OCI-LY7 (cell line): ENCODE results near the gene EEF1B2. TPM values are rescaled to one million over a fixed set of nuclear protein-coding genes. Genes with fewer than 3 reads are reported as not detected.
A peak's percentile ranks its signal among the peaks of the same experiment; 100 is the strongest.
"Not testable (repeated sequence)": the region's sequence is repeated elsewhere in the genome, so short reads cannot be mapped to it uniquely, and the experiment has no call there.

ENCODE experiments used
- BruUV-seq: library from RNA; stranded (reverse); fragments of 400-500 nt; replicated peaks from 2 replicates; lab custom pipeline; 2021; lab: Mats Ljungman, UMichigan
- CTCF ChIA-PET: fragments of 300-600 bp; sonication (Branson Sonifier 250); formaldehyde crosslinking; loops from one replicate; lab custom pipeline; 2022; ENCODE audit warnings: antibody characterized with exemption; ENCODE audit not compliant: unreplicated experiment; lab: Charles Lee
- POLR2A ChIA-PET: fragments of 300-600 bp; sonication (Branson Sonifier 250); formaldehyde crosslinking; loops from one replicate; lab custom pipeline; 2022; ENCODE audit warnings: antibody characterized with exemption; lab: Charles Lee
- DNase-seq: peaks from one replicate; pipeline ENCODE4 v3.0.0-alpha.2; 2015; ENCODE audit warnings: low spot score
- H2AFZ ChIP-seq: fragments of 200-600 bp; sonication (generic), shearing (Covaris generic); 2 replicates; pipeline ENCODE4 v1.6.1; 2014; ENCODE audit warnings: mild to moderate bottlenecking, antibody characterized with exemption, low read length, moderate library complexity
- H3K27ac ChIP-seq: fragments of 200-600 bp; sonication (generic); 2 replicates; pipeline ENCODE4 v1.5.1; 2014; ENCODE audit warnings: mixed run types, low read depth, mild to moderate bottlenecking, moderate library complexity, low read length, inconsistent platforms; ENCODE audit not compliant: poor library complexity, severe bottlenecking
- H3K36me3 ChIP-seq: fragments of 200-600 bp; sonication (generic); 2 replicates; pipeline ENCODE4 v1.6.1; 2014; ENCODE audit warnings: mild to moderate bottlenecking, antibody characterized with exemption, low read length, moderate library complexity, mixed read lengths; ENCODE audit not compliant: insufficient read depth
- H3K4me1 ChIP-seq: fragments of 200-600 bp; sonication (generic); 2 replicates; pipeline ENCODE4 v1.5.1; 2014; ENCODE audit warnings: mild to moderate bottlenecking, low read length; ENCODE audit not compliant: insufficient read depth, poor library complexity, severe bottlenecking
- H3K4me2 ChIP-seq: fragments of 200-600 bp; sonication (generic); 2 replicates; pipeline ENCODE4 v1.6.1; 2014; ENCODE audit warnings: mild to moderate bottlenecking, low read length
- H3K4me3 ChIP-seq: fragments of 200-600 bp; sonication (generic); 2 replicates; pipeline ENCODE4 v1.5.1; 2014; ENCODE audit warnings: mild to moderate bottlenecking, low read depth, low read length; ENCODE audit not compliant: poor library complexity, severe bottlenecking
- H3K79me2 ChIP-seq: fragments of 200-600 bp; sonication (generic); 2 replicates; pipeline ENCODE4 v1.6.1; 2016; ENCODE audit warnings: low read depth, mild to moderate bottlenecking, low read length, moderate library complexity, mixed read lengths; ENCODE audit not compliant: insufficient read depth
- H3K9me2 ChIP-seq: fragments of 200-600 bp; sonication (generic); 2 replicates; pipeline ENCODE4 v1.6.1; 2016; ENCODE audit warnings: mild to moderate bottlenecking, low read length, mixed read lengths; ENCODE audit not compliant: insufficient read depth
- H3K9me3 ChIP-seq: fragments of 200-600 bp; sonication (generic); 2 replicates; pipeline ENCODE4 v1.6.1; 2014; ENCODE audit warnings: mild to moderate bottlenecking, mixed run types, low read length, mixed read lengths
- H4K20me1 ChIP-seq: fragments of 200-600 bp; sonication (generic); 2 replicates; pipeline ENCODE4 v1.6.1; 2014; ENCODE audit warnings: mild to moderate bottlenecking, antibody characterized with exemption, low read length, moderate library complexity, mixed read lengths; ENCODE audit not compliant: insufficient read depth
- CTCF ChIP-seq: fragments of 200-600 bp; sonication (generic); conservative IDR thresholded peaks from 2 replicates; pipeline ENCODE4 v1.5.1; 2014; ENCODE audit warnings: mild to moderate bottlenecking, antibody characterized with exemption, low read length, moderate library complexity, mixed read lengths
- EZH2phosphoT487 ChIP-seq: fragments of 200-600 bp; sonication (generic); IDR thresholded peaks from 2 replicates; pipeline ENCODE4 v1.6.1; 2018; ENCODE audit warnings: low read depth, borderline replicate concordance, mild to moderate bottlenecking, mixed run types, antibody characterized with exemption, low read length, moderate library complexity, mixed read lengths
- intact Hi-C: fragments of 100-400 bp; cut with micrococcal nuclease; formaldehyde crosslinking; loops from one replicate; pipeline ENCODE4 v1.10.0; 2022; ENCODE audit not compliant: unreplicated experiment
- total RNA-seq, 2 experiments: library from RNA; depleted of rRNA in 1 of 2; stranded (reverse); fragments of >200 nt in 1 of 2; shearing (Covaris generic) in 1 of 2; gene quantifications; 2 replicates each; pipeline ENCODE4 v1.2.3, GENCODE V29; 2014 to 2022

The EEF1B2 gene
- total RNA-seq, 2 experiments from 2014 or later, result 1,084 to 1,168 TPM

GRCh38 chr2:206160807-206161179, 1.1 kb downstream of the EEF1B2 start:
- intact Hi-C loops, result no loop called here
- Histone ChIP-seq H4K20me1 (peaks cover 12% of the 10 kb centered on the region; the same call in 1 of the 2 replicates), H3K79me2 (peaks cover 77% of the 10 kb centered on the region), H2AFZ (no peak overlapping the region), H3K4me2 (peak overlapping the region; percentile 99), H3K4me3 (peak overlapping the region; percentile 96), H3K27ac (peak overlapping the region; percentile 75), H3K9me2 (no peaks in the 10 kb centered on the region), H3K36me3 (peaks cover 73% of the 10 kb centered on the region), H3K9me3 (no peaks in the 10 kb centered on the region; the same call in 1 of the 2 replicates), H3K4me1 (peaks cover 44% of the 10 kb centered on the region)
- CTCF ChIA-PET, result interaction anchor here (1.0 kb wide), 1 partner anchor 99 kb away, joined by 3 read pairs; no protein-coding TSS in a partner anchor
- DNase-seq, result peak; percentile 15
- TF ChIP-seq EZH2phosphoT487 (no peak), CTCF (no peak)
- no TSS peak for BruUV-seq
- POLR2A ChIA-PET, result interaction anchor here (0.6 to 1.9 kb wide), 9 partner anchors 12 to 406 kb away, joined by 3 to 8 read pairs (median 4); no protein-coding TSS in a partner anchor

GRCh38 chr2:206162401-206162800, 2.7 kb downstream of the EEF1B2 start:
- H3K9me2 ChIP-seq, CTCF ChIA-PET, H2AFZ ChIP-seq, H3K9me3 ChIP-seq, BruUV-seq, DNase-seq, intact Hi-C loops: not testable (repeated sequence)
- peaks cover 66% of the 10 kb centered on the region for H3K36me3 ChIP-seq
- H3K27ac ChIP-seq, result peak overlapping the region; percentile 16
- POLR2A ChIA-PET, result interaction anchor here (0.7 to 1.5 kb wide), 5 partner anchors 93 to 118 kb away, joined by 3 to 4 read pairs (median 4); no protein-coding TSS in a partner anchor
- H3K79me2 ChIP-seq, result peaks cover 61% of the 10 kb centered on the region
- peak overlapping the region; percentile 96 for H3K4me3 ChIP-seq
- H3K4me2 ChIP-seq, result peak overlapping the region; percentile 99
- peaks cover 12% of the 10 kb centered on the region; the same call in 1 of the 2 replicates for H4K20me1 ChIP-seq
- peaks cover 37% of the 10 kb centered on the region for H3K4me1 ChIP-seq

- CTCF ChIA-PET, result no interaction called here
- peaks cover 52% of the 10 kb centered on the region for H3K79me2 ChIP-seq
- H3K4me2 ChIP-seq, result peak overlapping the region; percentile 27
- H3K27ac ChIP-seq, result no peak overlapping the region
- H3K9me2 ChIP-seq, result no peaks in the 10 kb centered on the region
- no peak overlapping the region for H2AFZ ChIP-seq
- peaks cover 12% of the 10 kb centered on the region; the same call in 1 of the 2 replicates for H4K20me1 ChIP-seq
- intact Hi-C loops, result no loop called here
- POLR2A ChIA-PET, result interaction anchor here (1.6 kb wide), 1 partner anchor 96 kb away, joined by 4 read pairs; no protein-coding TSS in a partner anchor
- H3K4me3 ChIP-seq, result no peak overlapping the region
- no TSS peak for BruUV-seq
- H3K36me3 ChIP-seq, result peaks cover 67% of the 10 kb centered on the region
- TF ChIP-seq CTCF (no peak), EZH2phosphoT487 (no peak)
- no peaks in the 10 kb centered on the region for H3K9me3 ChIP-seq
- H3K4me1 ChIP-seq, result peaks cover 30% of the 10 kb centered on the region
- DNase-seq, result no peak
Measured at GRCh38 chr2:206163251-206163880, 3.7 kb downstream of the EEF1B2 start.
